ENCODE data around the gene TRPC4AP. TPM values are rescaled to one million over a fixed set of nuclear protein-coding genes. Genes with fewer than 3 reads are reported as not detected.

Gene TRPC4AP
- total RNA-seq, 3 donors from 2014 or later (not counting 1 experiment from before 2014, with no cell fraction given), result 72.3 to 79.0 (median 74.4) TPM

- H3K27ac Mint-ChIP-seq, result peak overlapping the region; percentile 43 to 51
- no peaks in the 10 kb centered on the region for H3K27me3 ChIP-seq (ENCODE audit: control insufficient read depth, insufficient read depth, low read length)
- H3K36me3 ChIP-seq (ENCODE audit: control insufficient read depth, insufficient read depth, low read length), result peaks cover 11% of the 10 kb centered on the region
- WGBS (ENCODE audit: insufficient coverage), result 100% methylated on average over 2 of the region's 3 CpGs
- DNase-seq (no peak), ATAC-seq (no peak)
- no peak overlapping the region for H3K27ac ChIP-seq (ENCODE audit: low read length)
- no peak overlapping the region for H3K4me3 ChIP-seq (ENCODE audit: low read length)
- H3K36me3 Mint-ChIP-seq, result no peaks in the 10 kb centered on the region
- TF ChIP-seq CTCF (IDR thresholded peaks at IDR 0.05), result no peak
- H3K4me1 Mint-ChIP-seq, result peaks cover 63 to 82% of the 10 kb centered on the region in 2 donors
- no peaks in the 10 kb centered on the region for H3K9me3 Mint-ChIP-seq
- intact Hi-C loops (cut with micrococcal nuclease), result no loop called here
- no peaks in the 10 kb centered on the region for H3K4me1 ChIP-seq (ENCODE audit: control insufficient read depth, insufficient read depth, low read length)
- H3K4me3 Mint-ChIP-seq, result no peak overlapping the region
- no peaks in the 10 kb centered on the region for H3K9me3 ChIP-seq (ENCODE audit: control insufficient read depth, insufficient read depth, low read length)
- H3K27me3 Mint-ChIP-seq (ENCODE audit: low read depth in 2 of 2), result no peaks in the 10 kb centered on the region
These were observed 29.4 kb downstream of the TRPC4AP start for GRCh38 chr20:35063168-35063567.

DNA sequence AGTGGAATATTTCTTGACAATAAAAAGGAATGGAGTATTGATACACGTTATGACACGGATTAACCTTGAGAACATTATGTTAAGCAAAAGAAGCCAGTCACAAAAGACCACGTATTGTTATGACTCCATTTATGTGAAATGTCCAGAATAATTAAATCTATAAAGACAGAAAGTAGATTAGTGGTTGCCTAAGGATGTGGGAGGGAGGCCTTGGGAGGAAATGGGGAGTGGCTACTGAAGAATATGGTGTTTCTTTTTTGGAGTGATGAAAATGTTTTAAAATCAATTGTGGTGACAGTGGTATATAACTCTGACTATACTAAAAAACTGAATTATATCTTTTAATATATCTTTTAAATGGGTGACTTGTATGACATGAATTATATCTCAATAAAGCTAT, 30.1 kb downstream of the TRPC4AP start:
- Histone ChIP-seq H3K4me1 (ENCODE audit: control insufficient read depth, insufficient read depth, low read length) (no peaks in the 10 kb centered on the region), H3K27ac (ENCODE audit: low read length) (no peak overlapping the region), H3K36me3 (ENCODE audit: control insufficient read depth, insufficient read depth, low read length) (peaks cover 9% of the 10 kb centered on the region), H3K4me3 (ENCODE audit: low read length) (no peak overlapping the region), H3K27me3 (ENCODE audit: control insufficient read depth, insufficient read depth, low read length) (no peaks in the 10 kb centered on the region), H3K9me3 (ENCODE audit: control insufficient read depth, insufficient read depth, low read length) (no peaks in the 10 kb centered on the region)
- no peak for TF ChIP-seq CTCF (IDR thresholded peaks at IDR 0.05)
- DNase-seq (no peak), ATAC-seq (no peak)
- Mint-ChIP-seq H3K36me3 (no peaks in the 10 kb centered on the region), H3K9me3 (no peaks in the 10 kb centered on the region), H3K4me1 (peaks cover 66 to 80% of the 10 kb centered on the region in 2 donors), H3K27me3 (ENCODE audit: low read depth in 2 of 2) (no peaks in the 10 kb centered on the region), H3K27ac (peak overlapping the region in 1 of 2 donors; percentile 51), H3K4me3 (no peak overlapping the region)
- 93% methylated on average over 3 of the region's 3 CpGs for WGBS (ENCODE audit: insufficient coverage)
- intact Hi-C loops (cut with micrococcal nuclease), result no loop called here

- no peak overlapping the region for H3K27ac Mint-ChIP-seq
- 100% methylated on average over 5 of the region's 5 CpGs for WGBS (ENCODE audit: insufficient coverage)
- Histone ChIP-seq H3K9me3 (ENCODE audit: control insufficient read depth, insufficient read depth, low read length) (no peaks in the 10 kb centered on the region), H3K27ac (ENCODE audit: low read length) (no peak overlapping the region), H3K27me3 (ENCODE audit: control insufficient read depth, insufficient read depth, low read length) (no peaks in the 10 kb centered on the region), H3K4me3 (ENCODE audit: low read length) (no peak overlapping the region), H3K36me3 (ENCODE audit: control insufficient read depth, insufficient read depth, low read length) (peaks cover 5% of the 10 kb centered on the region), H3K4me1 (ENCODE audit: control insufficient read depth, insufficient read depth, low read length) (no peaks in the 10 kb centered on the region)
- H3K27me3 Mint-ChIP-seq (ENCODE audit: low read depth in 2 of 2), result no peaks in the 10 kb centered on the region
- H3K9me3 Mint-ChIP-seq, result no peaks in the 10 kb centered on the region
- no peaks in the 10 kb centered on the region for H3K36me3 Mint-ChIP-seq
- no peak for TF ChIP-seq CTCF (IDR thresholded peaks at IDR 0.05)
- intact Hi-C loops (cut with micrococcal nuclease), result no loop called here
- H3K4me1 Mint-ChIP-seq, result peaks cover 62 to 71% of the 10 kb centered on the region in 2 donors
- H3K4me3 Mint-ChIP-seq, result no peak overlapping the region
- ATAC-seq (no peak), DNase-seq (no peak)
These were observed 32.4 kb downstream of the TRPC4AP start for GRCh38 chr20:35060168-35060567.

DNA sequence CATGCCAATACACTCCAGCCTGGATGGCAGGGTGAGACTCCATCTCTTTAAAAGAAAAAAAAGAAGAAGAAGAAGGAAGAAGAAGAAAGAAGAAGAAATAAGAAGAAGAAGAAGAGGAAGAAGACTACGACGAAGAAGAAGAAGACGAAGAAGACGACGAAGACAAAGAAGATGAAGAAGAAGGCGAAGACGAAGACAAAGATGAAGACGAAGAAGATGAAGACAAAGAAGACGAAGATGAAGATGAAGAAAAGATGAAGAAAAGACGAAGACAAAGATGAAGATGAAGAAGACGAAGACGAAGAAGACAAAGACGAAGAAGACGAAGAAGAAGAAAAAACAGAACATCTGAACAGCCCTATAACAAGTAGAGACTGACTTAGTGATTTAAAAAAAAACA, 33.0 kb downstream of the TRPC4AP start:
- no peak overlapping the region for H3K27ac ChIP-seq (ENCODE audit: low read length)
- no peaks in the 10 kb centered on the region for H3K27me3 Mint-ChIP-seq (ENCODE audit: low read depth in 2 of 2)
- peaks cover 8% of the 10 kb centered on the region for H3K36me3 ChIP-seq (ENCODE audit: control insufficient read depth, insufficient read depth, low read length)
- H3K9me3 Mint-ChIP-seq, result no peaks in the 10 kb centered on the region
- H3K9me3 ChIP-seq (ENCODE audit: control insufficient read depth, insufficient read depth, low read length), result no peaks in the 10 kb centered on the region
- no peaks in the 10 kb centered on the region for H3K4me1 ChIP-seq (ENCODE audit: control insufficient read depth, insufficient read depth, low read length)
- no peak for TF ChIP-seq CTCF (IDR thresholded peaks at IDR 0.05)
- ATAC-seq (no peak), DNase-seq (no peak)
- no peak overlapping the region for H3K4me3 Mint-ChIP-seq
- H3K27ac Mint-ChIP-seq, result no peak overlapping the region
- no peak overlapping the region for H3K4me3 ChIP-seq (ENCODE audit: low read length)
- intact Hi-C loops (cut with micrococcal nuclease), result no loop called here
- WGBS (ENCODE audit: insufficient coverage), result 97% methylated on average over 13 of the region's 14 CpGs
- peaks cover 61 to 71% of the 10 kb centered on the region in 2 donors for H3K4me1 Mint-ChIP-seq
- no peaks in the 10 kb centered on the region for H3K36me3 Mint-ChIP-seq
- no peaks in the 10 kb centered on the region for H3K27me3 ChIP-seq (ENCODE audit: control insufficient read depth, insufficient read depth, low read length)
